Omental fat pad (tissue), 4 donors: ENCODE measurements around the gene CCDC171. TPM values are rescaled to one million over a fixed set of nuclear protein-coding genes. Genes with fewer than 3 reads are reported as not detected.
"Not testable (repeated sequence)": the region's sequence is repeated elsewhere in the genome, so short reads cannot be mapped to it uniquely, and the experiment has no call there.

Source experiments
- ATAC-seq: fragments of 150-250 bp; one replicate; pipeline ENCODE4 v1.9.1; 2016; ENCODE audit warnings: mild to moderate bottlenecking, moderate library complexity; ENCODE audit not compliant: low FRiP score
- DNase-seq: peaks from one replicate; pipeline ENCODE4 v3.0.0-alpha.2; 2019; ENCODE audit warnings: low spot score
- total RNA-seq, 4 donors: library from RNA; depleted of rRNA; stranded (reverse); fragments of >200 nt; gene quantifications; one replicate each; pipeline ENCODE4 v1.1.0, GENCODE V29; 2016
- TF ChIP-seq, protein P1 (sequence below), 3 donors: fragments of 450-650 bp; IDR thresholded peaks; one replicate each; pipeline ENCODE4 v1.5.1; 2016 to 2017; ENCODE audit warnings: antibody characterized with exemption in 3 of 3, mild to moderate bottlenecking in 3 of 3, moderate library complexity in 2 of 3

CCDC171 gene
- total RNA-seq, 4 donors from 2014 or later = 1.1 to 5.0 (median 2.1) TPM

DNA sequence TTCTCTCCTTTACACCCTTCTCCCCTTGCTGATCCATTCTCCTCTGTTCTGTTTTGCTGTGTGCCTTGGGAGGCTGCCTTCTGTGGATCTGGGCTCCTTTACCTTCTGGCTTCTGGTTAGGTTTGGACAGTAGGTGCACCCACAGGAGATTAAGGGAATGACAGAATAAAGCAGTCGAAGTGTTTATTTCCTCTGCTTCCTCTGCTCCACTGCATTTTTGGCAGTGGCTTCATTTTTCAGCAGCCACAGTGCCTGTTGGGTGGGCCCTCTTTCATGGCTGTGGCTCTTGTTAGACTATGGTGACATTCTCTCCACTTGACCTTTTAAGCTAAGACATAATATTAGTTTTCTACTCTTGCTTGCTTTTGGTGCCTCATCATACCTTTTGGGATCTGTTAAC is 144.1 kb downstream of the CCDC171 start:
- DNase-seq (no peak), ATAC-seq (no peak)
- TF ChIP-seq, protein P1, sequence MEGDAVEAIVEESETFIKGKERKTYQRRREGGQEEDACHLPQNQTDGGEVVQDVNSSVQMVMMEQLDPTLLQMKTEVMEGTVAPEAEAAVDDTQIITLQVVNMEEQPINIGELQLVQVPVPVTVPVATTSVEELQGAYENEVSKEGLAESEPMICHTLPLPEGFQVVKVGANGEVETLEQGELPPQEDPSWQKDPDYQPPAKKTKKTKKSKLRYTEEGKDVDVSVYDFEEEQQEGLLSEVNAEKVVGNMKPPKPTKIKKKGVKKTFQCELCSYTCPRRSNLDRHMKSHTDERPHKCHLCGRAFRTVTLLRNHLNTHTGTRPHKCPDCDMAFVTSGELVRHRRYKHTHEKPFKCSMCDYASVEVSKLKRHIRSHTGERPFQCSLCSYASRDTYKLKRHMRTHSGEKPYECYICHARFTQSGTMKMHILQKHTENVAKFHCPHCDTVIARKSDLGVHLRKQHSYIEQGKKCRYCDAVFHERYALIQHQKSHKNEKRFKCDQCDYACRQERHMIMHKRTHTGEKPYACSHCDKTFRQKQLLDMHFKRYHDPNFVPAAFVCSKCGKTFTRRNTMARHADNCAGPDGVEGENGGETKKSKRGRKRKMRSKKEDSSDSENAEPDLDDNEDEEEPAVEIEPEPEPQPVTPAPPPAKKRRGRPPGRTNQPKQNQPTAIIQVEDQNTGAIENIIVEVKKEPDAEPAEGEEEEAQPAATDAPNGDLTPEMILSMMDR (IDR thresholded peaks at IDR 0.05) = no peak

DNA sequence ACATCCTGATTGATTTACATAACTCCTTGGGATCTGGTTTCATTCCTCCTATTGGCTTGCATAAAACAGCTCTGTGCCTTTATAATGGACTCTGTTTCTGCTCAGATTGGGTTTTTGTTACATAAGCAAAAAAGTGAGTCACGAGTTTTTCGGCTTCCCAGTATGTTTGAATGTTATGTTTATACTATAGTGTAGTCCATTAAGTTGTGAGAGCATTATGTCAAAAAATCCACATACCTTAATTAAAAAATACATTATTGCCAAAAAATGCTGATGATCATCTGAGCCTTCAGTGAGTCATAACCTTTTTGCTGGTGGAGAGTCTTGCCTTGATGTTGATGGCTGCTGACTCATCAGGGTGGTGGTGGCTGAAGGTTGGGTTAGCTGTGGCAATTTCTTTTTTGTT is 144.6 kb downstream of the CCDC171 start:
- TF ChIP-seq, protein P1 (IDR thresholded peaks at IDR 0.05) = no peak
- no peak for ATAC-seq
- DNase-seq = no peak

DNA sequence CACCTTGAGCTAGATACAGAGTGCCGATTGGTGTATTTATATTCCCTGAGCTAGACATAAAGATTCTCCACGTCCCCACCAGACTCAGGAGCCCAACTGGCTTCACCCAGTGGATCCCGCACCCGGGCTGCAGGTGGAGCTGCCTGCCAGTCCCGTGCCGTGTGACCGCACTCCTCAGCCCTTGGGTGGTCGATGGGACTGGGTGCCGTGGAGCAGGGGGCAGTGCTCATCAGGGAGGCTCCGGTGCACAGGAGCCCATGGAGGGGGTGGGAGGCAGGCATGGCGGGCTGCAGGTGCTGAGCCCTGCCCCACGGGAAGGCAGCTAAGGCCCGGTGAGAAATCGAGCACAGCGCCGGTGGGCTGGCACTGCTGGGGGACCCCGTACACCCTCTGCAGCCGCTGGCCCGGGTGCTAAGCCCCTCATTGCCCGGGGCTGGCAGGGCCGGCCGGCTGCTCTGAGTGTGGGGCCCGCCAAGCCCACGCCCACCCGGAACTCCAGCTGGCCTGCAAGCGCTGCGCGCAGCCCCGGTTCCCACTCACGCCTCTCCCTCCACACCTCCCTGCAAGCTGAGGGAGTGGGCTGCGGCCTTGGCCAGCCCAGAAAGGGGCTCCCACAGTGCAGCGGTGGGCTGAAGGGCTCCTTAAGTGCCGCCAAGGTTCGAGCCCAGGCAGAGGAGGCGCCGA is 147.2 kb downstream of the CCDC171 start:
- not testable (repeated sequence) for DNase-seq, ATAC-seq

DNA sequence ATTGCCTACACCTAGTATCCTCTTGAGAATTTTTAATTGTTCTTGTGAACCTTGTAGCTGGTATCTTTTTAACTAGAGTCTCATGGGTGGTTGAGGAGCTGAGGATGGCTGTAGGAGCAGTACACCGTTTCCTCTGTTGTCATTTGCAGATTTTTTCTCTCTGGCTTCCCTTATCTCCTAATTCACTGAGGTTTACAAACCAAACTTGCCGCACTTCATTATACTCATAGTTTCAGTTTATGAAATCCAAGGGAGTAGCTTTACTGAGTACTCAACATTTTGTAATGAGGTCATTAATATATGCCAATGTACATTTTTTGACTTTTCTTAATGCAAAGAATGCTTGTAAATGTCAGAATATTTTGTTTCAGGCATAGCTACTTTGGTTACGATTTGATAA is 154.2 kb downstream of the CCDC171 start:
- no peak for DNase-seq
- TF ChIP-seq, protein P1 (IDR thresholded peaks at IDR 0.05) = no peak
- ATAC-seq = no peak

DNA sequence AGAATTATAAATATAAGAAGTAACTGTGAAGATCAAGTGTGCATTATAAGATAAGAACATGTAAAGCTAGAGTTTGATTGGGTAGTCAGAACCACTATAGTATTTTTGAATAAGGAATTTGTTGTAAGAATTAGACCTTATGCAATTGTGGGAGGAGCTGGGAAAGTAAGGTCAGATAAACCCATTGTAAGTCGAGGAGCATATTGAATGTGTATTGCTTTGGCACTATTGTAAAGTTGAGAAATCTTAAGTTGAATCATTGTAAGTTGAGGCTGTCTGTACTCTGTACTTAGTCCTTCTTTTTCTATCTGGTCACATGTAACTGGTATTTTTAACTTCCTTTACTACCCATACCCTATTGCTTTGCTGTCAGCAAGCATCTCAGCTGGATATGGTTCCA is 158.7 kb downstream of the CCDC171 start:
- TF ChIP-seq, protein P1 (IDR thresholded peaks at IDR 0.05) = no peak
- ATAC-seq (no peak), DNase-seq (no peak)

DNA sequence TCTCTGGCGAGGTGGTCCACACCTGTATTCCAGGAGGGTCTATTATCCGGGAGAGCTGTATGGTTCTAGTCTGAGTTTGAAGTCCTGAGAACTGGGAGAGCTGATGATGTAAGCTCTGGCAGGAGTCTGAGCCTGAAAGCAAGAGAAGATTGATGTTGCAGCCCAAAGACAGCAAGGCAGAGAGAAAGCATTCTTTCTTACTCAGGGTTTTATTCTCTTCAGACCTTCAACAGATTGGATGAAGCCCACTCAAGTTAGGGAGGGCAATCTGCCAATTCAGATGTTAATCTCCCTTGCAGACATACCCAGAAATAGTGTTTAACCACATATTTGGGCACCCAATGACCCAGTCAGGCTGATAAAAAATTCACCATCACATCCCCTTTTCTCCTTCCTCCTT is 159.1 kb downstream of the CCDC171 start:
- TF ChIP-seq, protein P1 (IDR thresholded peaks at IDR 0.05) = no peak
- no peak for DNase-seq
- no peak for ATAC-seq

DNA sequence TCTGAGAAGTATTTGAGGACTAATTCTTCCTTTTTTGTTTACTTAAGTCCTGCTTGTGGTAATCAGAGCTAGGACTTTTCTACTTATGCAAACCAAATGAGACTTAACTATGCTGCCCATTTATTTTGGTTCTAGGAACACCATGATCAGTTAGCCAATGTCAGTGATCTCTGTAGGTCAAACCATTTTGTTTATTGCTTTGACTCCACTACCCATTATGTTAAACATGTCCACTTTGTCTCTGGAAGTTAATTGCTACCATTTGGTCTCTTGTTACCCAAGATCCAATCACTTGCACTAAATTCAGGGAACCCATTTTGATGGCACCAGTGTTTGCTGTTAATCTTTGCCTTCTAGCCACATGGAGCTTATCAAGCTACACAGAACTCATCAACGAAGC is 161.9 kb downstream of the CCDC171 start:
- TF ChIP-seq, protein P1 (IDR thresholded peaks at IDR 0.05) = no peak
- no peak for ATAC-seq
- DNase-seq = no peak
